ENCODE results near the gene CAB39L. TPM values are rescaled to one million over a fixed set of nuclear protein-coding genes. Genes with fewer than 3 reads are reported as not detected.

The CAB39L gene
- total and polyA plus RNA-seq, 2 donors (not counting 3 experiments of a cell fraction or from before 2014, with no cell fraction given), result 3.1 to 7.2 TPM

DNA sequence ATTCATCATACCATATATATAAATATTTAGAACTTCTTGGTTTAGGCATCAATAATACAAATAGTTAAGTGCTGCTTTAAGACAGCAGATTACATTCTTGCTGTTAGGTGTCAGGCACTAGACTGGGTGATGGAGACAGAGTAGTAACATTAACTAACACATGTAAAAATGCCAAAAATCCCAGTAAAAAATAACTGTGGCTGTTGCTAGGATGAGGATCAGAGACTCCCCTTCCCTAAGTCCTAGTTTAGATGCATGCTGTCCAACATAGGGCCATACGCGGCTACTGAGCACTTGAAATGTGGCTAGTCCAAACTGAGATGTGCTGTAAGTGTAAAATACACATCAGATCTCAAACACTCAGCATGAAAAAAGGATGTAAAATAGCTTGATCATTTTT is 101.4 kb downstream of the CAB39L start:
- dilution Hi-C loops (cut with MboI; ENCODE audit: extremely low pct_ligation_motif_present, low sequenced_read_pairs) (no loop called here), intact Hi-C loops (cut with micrococcal nuclease) (no loop called here)
- H3K36me3 ChIP-seq (ENCODE audit: control insufficient read depth in 2 of 2, extremely low read depth in 1 of 2, insufficient read depth in 2 of 2, low read length in 2 of 2), result no peaks in the 10 kb centered on the region
- no peak for DNase-seq (ENCODE audit: low read depth, low spot score)
- CTCF ChIA-PET, result no interaction called here
- no peaks in the 10 kb centered on the region for H3K9me1 ChIP-seq (replicated peaks; ENCODE audit: control insufficient read depth, extremely low read depth, insufficient read depth, low read length)
- TF ChIP-seq, protein P1, sequence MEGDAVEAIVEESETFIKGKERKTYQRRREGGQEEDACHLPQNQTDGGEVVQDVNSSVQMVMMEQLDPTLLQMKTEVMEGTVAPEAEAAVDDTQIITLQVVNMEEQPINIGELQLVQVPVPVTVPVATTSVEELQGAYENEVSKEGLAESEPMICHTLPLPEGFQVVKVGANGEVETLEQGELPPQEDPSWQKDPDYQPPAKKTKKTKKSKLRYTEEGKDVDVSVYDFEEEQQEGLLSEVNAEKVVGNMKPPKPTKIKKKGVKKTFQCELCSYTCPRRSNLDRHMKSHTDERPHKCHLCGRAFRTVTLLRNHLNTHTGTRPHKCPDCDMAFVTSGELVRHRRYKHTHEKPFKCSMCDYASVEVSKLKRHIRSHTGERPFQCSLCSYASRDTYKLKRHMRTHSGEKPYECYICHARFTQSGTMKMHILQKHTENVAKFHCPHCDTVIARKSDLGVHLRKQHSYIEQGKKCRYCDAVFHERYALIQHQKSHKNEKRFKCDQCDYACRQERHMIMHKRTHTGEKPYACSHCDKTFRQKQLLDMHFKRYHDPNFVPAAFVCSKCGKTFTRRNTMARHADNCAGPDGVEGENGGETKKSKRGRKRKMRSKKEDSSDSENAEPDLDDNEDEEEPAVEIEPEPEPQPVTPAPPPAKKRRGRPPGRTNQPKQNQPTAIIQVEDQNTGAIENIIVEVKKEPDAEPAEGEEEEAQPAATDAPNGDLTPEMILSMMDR (IDR thresholded peaks at IDR 0.05; ENCODE audit: extremely low read depth in 1 of 2, insufficient read depth in 1 of 2, low read depth in 1 of 2, low read length in 2 of 2), result no peak
- no peak for TF ChIP-seq FOS (IDR thresholded peaks at IDR 0.05; ENCODE audit: borderline replicate concordance, insufficient read depth, low read length)
- no peak for TF ChIP-seq POLR2AphosphoS5 (IDR thresholded peaks at IDR 0.05; ENCODE audit: insufficient read depth, low read depth, low read length)
- TF ChIP-seq MYC (IDR thresholded peaks at IDR 0.05; ENCODE audit: low read depth, low read length), result no peak
- H3K9me3 ChIP-seq (replicated peaks; ENCODE audit: control insufficient read depth, insufficient read depth, low read length), result no peaks in the 10 kb centered on the region
- H3K4me2 ChIP-seq (ENCODE audit: insufficient read depth, low read length), result no peak overlapping the region
- no TSS peak for BruUV-seq (replicated peaks)
- POLR2A ChIA-PET, result no interaction called here
- H3K27ac ChIP-seq (ENCODE audit: insufficient read depth, low read depth, low read length), result no peak overlapping the region
- no peaks in the 10 kb centered on the region for H3K79me2 ChIP-seq (ENCODE audit: control insufficient read depth, insufficient read depth, low read length)
- no peaks in the 10 kb centered on the region for H3K27me3 ChIP-seq (ENCODE audit: control insufficient read depth in 2 of 2, insufficient read depth in 2 of 2, low read length in 2 of 2)
- H4K20me1 ChIP-seq (replicated peaks; ENCODE audit: control insufficient read depth, extremely low read depth, insufficient read depth, low read length), result no peaks in the 10 kb centered on the region
- H2AFZ ChIP-seq (ENCODE audit: low read depth, low read length), result no peak overlapping the region
- FAIRE-seq, result no peak
- no peak overlapping the region for H3K9ac ChIP-seq (replicated peaks; ENCODE audit: extremely low read depth, insufficient read depth, low read length)
- H3K4me3 ChIP-seq (replicated peaks in 1 of 3; ENCODE audit: insufficient read depth in 1 of 3, low read depth in 1 of 3, low read length in 3 of 3), result no peak overlapping the region
- H3K4me1 ChIP-seq (ENCODE audit: control insufficient read depth, extremely low read depth, insufficient read depth, low read length), result no peaks in the 10 kb centered on the region

DNA sequence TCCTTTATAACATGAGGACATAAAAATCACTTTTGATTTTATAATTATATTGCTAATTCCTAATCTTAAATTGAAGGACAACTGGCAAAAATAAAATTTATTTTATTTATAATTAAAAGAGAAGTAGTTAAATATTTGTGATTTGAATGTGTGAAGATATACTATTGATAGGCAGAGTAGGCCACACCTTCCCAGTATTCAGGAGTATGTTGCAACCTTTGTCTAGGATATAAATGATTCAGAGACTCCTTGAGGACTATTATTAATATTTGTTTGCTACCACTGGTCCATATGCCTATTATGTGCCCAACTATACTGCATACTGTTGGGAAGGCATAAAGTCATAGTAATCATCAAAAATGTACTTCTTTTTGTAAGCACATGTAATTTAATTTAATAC is 101.9 kb downstream of the CAB39L start:
- DNase-seq (ENCODE audit: low read depth, low spot score) (no peak), FAIRE-seq (no peak)
- TF ChIP-seq EZH2 (IDR thresholded peaks at IDR 0.05; ENCODE audit: borderline replicate concordance, low read depth, low read length, severe bottlenecking) (no peak), JUN (IDR thresholded peaks at IDR 0.05; ENCODE audit: borderline replicate concordance, insufficient read depth, insufficient read length, low read depth) (no peak), FOS (IDR thresholded peaks at IDR 0.05; ENCODE audit: borderline replicate concordance, insufficient read depth, low read length) (no peak), GATA2 (IDR thresholded peaks at IDR 0.05; ENCODE audit: insufficient read depth, insufficient read length, low read depth, low read length) (no peak), POLR2AphosphoS5 (IDR thresholded peaks at IDR 0.05; ENCODE audit: insufficient read depth, low read depth, low read length) (no peak), POLR2A (IDR thresholded peaks at IDR 0.05; ENCODE audit: low read depth, low read length) (no peak), MYC (IDR thresholded peaks at IDR 0.05; ENCODE audit: low read depth, low read length) (no peak)
- TF ChIP-seq, protein P2, sequence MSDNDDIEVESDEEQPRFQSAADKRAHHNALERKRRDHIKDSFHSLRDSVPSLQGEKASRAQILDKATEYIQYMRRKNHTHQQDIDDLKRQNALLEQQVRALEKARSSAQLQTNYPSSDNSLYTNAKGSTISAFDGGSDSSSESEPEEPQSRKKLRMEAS (IDR thresholded peaks at IDR 0.05; ENCODE audit: insufficient read depth, insufficient read length), result no peak
- TF ChIP-seq, protein P1 (IDR thresholded peaks at IDR 0.05; ENCODE audit: extremely low read depth in 1 of 2, insufficient read depth in 1 of 2, low read depth in 1 of 2, low read length in 2 of 2), result no peak

More for the DNA sequence above, 101.9 kb downstream of the CAB39L start:
- Histone ChIP-seq H3K9me3 (replicated peaks; ENCODE audit: control insufficient read depth, insufficient read depth, low read length) (no peaks in the 10 kb centered on the region), H4K20me1 (replicated peaks; ENCODE audit: control insufficient read depth, extremely low read depth, insufficient read depth, low read length) (no peaks in the 10 kb centered on the region), H3K27me3 (ENCODE audit: control insufficient read depth in 2 of 2, insufficient read depth in 2 of 2, low read length in 2 of 2) (no peaks in the 10 kb centered on the region), H3K36me3 (ENCODE audit: control insufficient read depth in 2 of 2, extremely low read depth in 1 of 2, insufficient read depth in 2 of 2, low read length in 2 of 2) (no peaks in the 10 kb centered on the region), H3K4me1 (ENCODE audit: control insufficient read depth, extremely low read depth, insufficient read depth, low read length) (no peaks in the 10 kb centered on the region), H3K4me2 (ENCODE audit: insufficient read depth, low read length) (no peak overlapping the region), H3K4me3 (replicated peaks in 1 of 3; ENCODE audit: insufficient read depth in 1 of 3, low read depth in 1 of 3, low read length in 3 of 3) (no peak overlapping the region), H3K27ac (ENCODE audit: insufficient read depth, low read depth, low read length) (no peak overlapping the region), H3K9ac (replicated peaks; ENCODE audit: extremely low read depth, insufficient read depth, low read length) (no peak overlapping the region), H2AFZ (ENCODE audit: low read depth, low read length) (no peak overlapping the region), H3K79me2 (ENCODE audit: control insufficient read depth, insufficient read depth, low read length) (no peaks in the 10 kb centered on the region), H3K9me1 (replicated peaks; ENCODE audit: control insufficient read depth, extremely low read depth, insufficient read depth, low read length) (no peaks in the 10 kb centered on the region)
- POLR2A ChIA-PET, result no interaction called here
- intact Hi-C loops (cut with micrococcal nuclease), result no loop called here
- dilution Hi-C loops (cut with MboI; ENCODE audit: extremely low pct_ligation_motif_present, low sequenced_read_pairs), result no loop called here
- CTCF ChIA-PET, result no interaction called here
- BruUV-seq (replicated peaks), result no TSS peak

Measured in endothelial cell of umbilical vein (primary cell).